Endothelial cell of umbilical vein (primary cell): Measurements from ENCODE around the gene SEMA4D. TPM values are rescaled to one million over a fixed set of nuclear protein-coding genes. Genes with fewer than 3 reads are reported as not detected.

ENCODE experiments used
- BruUV-seq: library from RNA; stranded (reverse); fragments of 400-500 nt; replicated peaks from 2 replicates; lab custom pipeline; 2021; lab: Mats Ljungman, UMichigan
- CTCF ChIA-PET: fragments of 300-600, 350-600 bp; sonication (Branson Sonifier 250); formaldehyde crosslinking; loops from one replicate; lab custom pipeline; 2021; ENCODE audit warnings: antibody characterized with exemption, inconsistent platforms; lab: Charles Lee
- POLR2A ChIA-PET: fragments of 300-600, 350-600 bp; sonication (Branson Sonifier 250); formaldehyde crosslinking; loops from one replicate; lab custom pipeline; 2021; ENCODE audit warnings: antibody characterized with exemption, inconsistent platforms; lab: Charles Lee
- DNase-seq: peaks from one replicate; pipeline ENCODE4 v3.0.0-alpha.2; 2011; ENCODE audit warnings: low read depth, low spot score
- FAIRE-seq: peaks from 2 replicates; lab custom pipeline; 2011; peaks lifted over from hg19 to GRCh38; lab: Jason Lieb, UNC
- H2AFZ ChIP-seq: 2 replicates; pipeline ENCODE4 v1.6.0; 2012; ENCODE audit warnings: low read depth, low read length, control low read depth, inconsistent platforms
- H3K27ac ChIP-seq: 2 replicates; pipeline ENCODE4 v1.5.1; 2011; ENCODE audit warnings: low read depth, mild to moderate bottlenecking, control low read depth, low read length, moderate library complexity; ENCODE audit not compliant: insufficient read depth
- H3K27me3 ChIP-seq, 2 experiments: 2 replicates each; pipeline versions ENCODE4 v1.6.0 to v1.6.1; 2011; ENCODE audit warnings: low read length in 2 of 2, mixed read lengths in 1 of 2; ENCODE audit not compliant: control insufficient read depth in 2 of 2, insufficient read depth in 2 of 2
- H3K36me3 ChIP-seq, 2 experiments: 2 replicates in 1 of 2; 3 replicates in 1 of 2; pipeline ENCODE4 v1.5.1; 2011; ENCODE audit warnings: low read length in 2 of 2, mild to moderate bottlenecking in 1 of 2, moderate library complexity in 1 of 2; ENCODE audit not compliant: control insufficient read depth in 2 of 2, insufficient read depth in 2 of 2; ENCODE audit errors: extremely low read depth in 1 of 2
- H3K4me1 ChIP-seq: 3 replicates; pipeline ENCODE4 v1.5.1; 2011; ENCODE audit warnings: mild to moderate bottlenecking, low read length; ENCODE audit not compliant: control insufficient read depth, insufficient read depth; ENCODE audit errors: extremely low read depth
- H3K4me2 ChIP-seq: 2 replicates; pipeline ENCODE4 v1.6.1; 2011; ENCODE audit warnings: low read length, control low read depth, mixed read lengths; ENCODE audit not compliant: insufficient read depth
- H3K4me3 ChIP-seq, 3 experiments: fragments of 200-600 bp in 1 of 3; sonication (generic), shearing (Covaris generic) in 1 of 3; replicated peaks in 1 of 3; 2 replicates each; pipeline ENCODE4 v1.5.1; 2011 to 2016; ENCODE audit warnings: control low read depth in 3 of 3, low read length in 3 of 3, mild to moderate bottlenecking in 2 of 3, inconsistent platforms in 1 of 3, low read depth in 1 of 3, moderate library complexity in 1 of 3; ENCODE audit not compliant: insufficient read depth in 1 of 3
- H3K79me2 ChIP-seq: 2 replicates; pipeline ENCODE4 v1.6.0; 2012; ENCODE audit warnings: low read length, inconsistent platforms; ENCODE audit not compliant: control insufficient read depth, insufficient read depth
- H3K9ac ChIP-seq: replicated peaks from 2 replicates; pipeline ENCODE3; 2011; ENCODE audit warnings: low read length, control low read depth; ENCODE audit not compliant: insufficient read depth; ENCODE audit errors: extremely low read depth
- H3K9me1 ChIP-seq: replicated peaks from 3 replicates; pipeline ENCODE4 v1.6.0; 2011; ENCODE audit warnings: mild to moderate bottlenecking, low read length; ENCODE audit not compliant: control insufficient read depth, insufficient read depth; ENCODE audit errors: extremely low read depth
- H3K9me3 ChIP-seq: replicated peaks from 2 replicates; pipeline ENCODE4 v1.5.1; 2012; ENCODE audit warnings: low read length, inconsistent platforms; ENCODE audit not compliant: control insufficient read depth, insufficient read depth
- H4K20me1 ChIP-seq: replicated peaks from 2 replicates; pipeline ENCODE3; 2011; ENCODE audit warnings: mild to moderate bottlenecking, low read length; ENCODE audit not compliant: control insufficient read depth, insufficient read depth; ENCODE audit errors: extremely low read depth
- EZH2 ChIP-seq: IDR thresholded peaks from 2 replicates; pipeline ENCODE4 v1.6.1; 2012; ENCODE audit warnings: borderline replicate concordance, low read depth, mild to moderate bottlenecking, moderate library complexity, low read length, inconsistent platforms; ENCODE audit not compliant: severe bottlenecking
- FOS ChIP-seq: IDR thresholded peaks from 2 replicates; pipeline ENCODE4 v1.6.1; 2011; ENCODE audit warnings: mild to moderate bottlenecking, low read length, moderate library complexity, borderline replicate concordance; ENCODE audit not compliant: insufficient read depth
- GATA2 ChIP-seq: IDR thresholded peaks from 2 replicates; pipeline ENCODE4 v1.7.0; 2011; ENCODE audit warnings: low read depth, mild to moderate bottlenecking, moderate library complexity, mixed read lengths, low read length; ENCODE audit not compliant: insufficient read length, insufficient read depth
- JUN ChIP-seq: IDR thresholded peaks from 2 replicates; pipeline ENCODE4 v1.6.1; 2011; ENCODE audit warnings: borderline replicate concordance, low read depth; ENCODE audit not compliant: insufficient read length, insufficient read depth
- MYC ChIP-seq: IDR thresholded peaks from one replicate; pipeline ENCODE4 v1.6.1; 2011; ENCODE audit warnings: mild to moderate bottlenecking, low read depth, low read length
- POLR2A ChIP-seq: IDR thresholded peaks from 2 replicates; pipeline ENCODE4 v1.6.1; 2012; ENCODE audit warnings: low read depth, mild to moderate bottlenecking, control low read depth, low read length
- POLR2AphosphoS5 ChIP-seq: IDR thresholded peaks from 2 replicates; pipeline ENCODE4 v1.6.1; 2012; ENCODE audit warnings: low read depth, mild to moderate bottlenecking, control low read depth, low read length, moderate library complexity; ENCODE audit not compliant: insufficient read depth
- dilution Hi-C: fragments of 300-500 bp; cut with MboI; formaldehyde crosslinking; loops from one replicate; pipeline ENCODE4 v1.15.0; 2019; ENCODE audit warnings: low sequenced_read_pairs; ENCODE audit not compliant: extremely low pct_ligation_motif_present
- intact Hi-C: fragments of 100-400 bp; cut with micrococcal nuclease; formaldehyde crosslinking; loops from one replicate; pipeline ENCODE4 v1.10.0; 2022
- polyA plus RNA-seq, 4 experiments: library from polyadenylated mRNA; depleted of rRNA in 3 of 4; stranded (reverse) in 3 of 4; unstranded in 1 of 4; fragments of >200 nt; gene quantifications; 2 replicates each; pipeline versions ENCODE4 v1.2.1 to v1.2.3, GENCODE V29; 2011 to 2012; ENCODE audit warnings: missing spikeins in 1 of 4
- total RNA-seq: library from RNA; stranded (reverse); gene quantifications from 2 replicates; pipeline ENCODE4 v1.2.3, GENCODE V29; 2021
- TF ChIP-seq, protein P1 (sequence below), 2 donors: IDR thresholded peaks; 1 replicate in 1 of 2; 2 replicates in 1 of 2; pipeline ENCODE4 v1.5.1; 2011; ENCODE audit warnings: low read length in 2 of 2, mild to moderate bottlenecking in 2 of 2, moderate library complexity in 2 of 2, control low read depth in 1 of 2, inconsistent platforms in 1 of 2, low read depth in 1 of 2; ENCODE audit not compliant: insufficient read depth in 1 of 2; ENCODE audit errors: extremely low read depth in 1 of 2
- TF ChIP-seq, protein P2 (sequence below): IDR thresholded peaks from 2 replicates; pipeline ENCODE4 v1.6.1; 2011; ENCODE audit not compliant: insufficient read depth, insufficient read length

The SEMA4D gene
- total and polyA plus RNA-seq, 2 donors (not counting 3 experiments of a cell fraction or from before 2014, with no cell fraction given): 3.9 to 15.7 TPM

DNA sequence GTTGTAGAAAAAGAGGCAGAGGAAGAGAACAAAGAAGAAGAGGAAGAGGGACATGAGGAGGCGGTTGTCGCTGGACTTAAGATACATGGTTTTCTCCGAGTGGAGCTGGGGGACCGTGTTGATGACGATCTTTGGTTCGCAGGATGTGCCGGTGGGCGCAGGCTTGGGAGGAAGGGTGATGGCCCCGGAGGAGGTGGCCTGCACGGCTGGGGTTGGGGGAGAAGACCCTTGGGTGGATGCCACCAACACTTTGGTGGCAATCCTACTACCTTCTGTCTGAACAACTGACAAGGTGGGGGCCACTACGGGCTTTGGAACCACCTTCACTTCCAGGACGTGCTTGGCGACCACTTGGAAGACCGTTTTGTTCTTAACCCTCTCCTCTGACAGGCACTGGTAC, 118.9 kb downstream of the SEMA4D start:
- no peak overlapping the region for H2AFZ ChIP-seq
- POLR2A ChIA-PET: no interaction called here
- dilution Hi-C loops: no loop called here
- FAIRE-seq: no peak
- no peak overlapping the region for H3K27ac ChIP-seq
- H3K27me3 ChIP-seq: no peaks in the 10 kb centered on the region
- no peaks in the 10 kb centered on the region for H3K9me1 ChIP-seq
- CTCF ChIA-PET: interaction anchor here (1.7 to 1.8 kb wide), 2 partner anchors 60 to 170 kb away, joined by 4 to 10 read pairs; partner anchors contain the start of gene SECISBP2
- no TSS peak for BruUV-seq
- intact Hi-C loops: loop anchor here (5.0 kb wide), 1 partner anchor 168 kb away; no protein-coding TSS in a partner anchor
- H3K4me2 ChIP-seq: no peak overlapping the region
- TF ChIP-seq POLR2A: no peak
- TF ChIP-seq JUN: no peak
- TF ChIP-seq POLR2AphosphoS5: no peak
- TF ChIP-seq, protein P1, sequence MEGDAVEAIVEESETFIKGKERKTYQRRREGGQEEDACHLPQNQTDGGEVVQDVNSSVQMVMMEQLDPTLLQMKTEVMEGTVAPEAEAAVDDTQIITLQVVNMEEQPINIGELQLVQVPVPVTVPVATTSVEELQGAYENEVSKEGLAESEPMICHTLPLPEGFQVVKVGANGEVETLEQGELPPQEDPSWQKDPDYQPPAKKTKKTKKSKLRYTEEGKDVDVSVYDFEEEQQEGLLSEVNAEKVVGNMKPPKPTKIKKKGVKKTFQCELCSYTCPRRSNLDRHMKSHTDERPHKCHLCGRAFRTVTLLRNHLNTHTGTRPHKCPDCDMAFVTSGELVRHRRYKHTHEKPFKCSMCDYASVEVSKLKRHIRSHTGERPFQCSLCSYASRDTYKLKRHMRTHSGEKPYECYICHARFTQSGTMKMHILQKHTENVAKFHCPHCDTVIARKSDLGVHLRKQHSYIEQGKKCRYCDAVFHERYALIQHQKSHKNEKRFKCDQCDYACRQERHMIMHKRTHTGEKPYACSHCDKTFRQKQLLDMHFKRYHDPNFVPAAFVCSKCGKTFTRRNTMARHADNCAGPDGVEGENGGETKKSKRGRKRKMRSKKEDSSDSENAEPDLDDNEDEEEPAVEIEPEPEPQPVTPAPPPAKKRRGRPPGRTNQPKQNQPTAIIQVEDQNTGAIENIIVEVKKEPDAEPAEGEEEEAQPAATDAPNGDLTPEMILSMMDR (IDR thresholded peaks at IDR 0.05; ENCODE audit: extremely low read depth in 1 of 2, insufficient read depth in 1 of 2, low read depth in 1 of 2, low read length in 2 of 2): no peak
- no peaks in the 10 kb centered on the region for H3K4me1 ChIP-seq
- H3K79me2 ChIP-seq: no peaks in the 10 kb centered on the region
- H3K9ac ChIP-seq: no peak overlapping the region
- H3K9me3 ChIP-seq: no peaks in the 10 kb centered on the region
- no peak overlapping the region for H3K4me3 ChIP-seq
- H4K20me1 ChIP-seq: no peaks in the 10 kb centered on the region
- no peak for DNase-seq
- H3K36me3 ChIP-seq: no peaks in the 10 kb centered on the region

DNA sequence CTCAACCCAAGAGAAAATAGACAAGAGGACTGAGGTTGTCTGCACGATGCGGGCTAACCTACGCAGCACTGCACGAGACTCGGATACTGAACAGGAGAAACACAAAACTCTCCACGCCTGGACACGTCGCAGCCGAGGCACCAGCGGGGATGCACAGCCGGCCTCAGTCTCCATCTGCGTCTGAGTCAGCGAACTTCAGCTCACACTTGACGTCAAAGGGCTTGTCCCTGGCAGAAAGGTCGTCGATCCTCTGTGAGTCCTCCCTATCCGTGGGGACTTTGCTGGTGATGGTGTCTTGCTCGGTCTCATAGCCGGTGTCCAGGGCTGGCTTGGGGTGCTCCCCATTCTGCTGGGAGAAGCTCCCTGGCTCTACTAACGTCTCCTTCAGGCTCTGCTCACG, 119.4 kb downstream of the SEMA4D start:
- POLR2A ChIA-PET: no interaction called here

More for the DNA sequence above, 119.4 kb downstream of the SEMA4D start:
- Histone ChIP-seq H3K9me3 (no peaks in the 10 kb centered on the region), H3K4me1 (no peaks in the 10 kb centered on the region), H3K9ac (no peak overlapping the region), H3K4me3 (no peak overlapping the region), H3K36me3 (no peaks in the 10 kb centered on the region), H2AFZ (no peak overlapping the region), H4K20me1 (no peaks in the 10 kb centered on the region), H3K79me2 (no peaks in the 10 kb centered on the region), H3K27ac (no peak overlapping the region), H3K4me2 (no peak overlapping the region), H3K27me3 (no peaks in the 10 kb centered on the region), H3K9me1 (no peaks in the 10 kb centered on the region)
- intact Hi-C loops: loop anchor here (5.0 kb wide), 1 partner anchor 169 kb away; no protein-coding TSS in a partner anchor
- CTCF ChIA-PET: interaction anchor here (0.7 kb wide), 1 partner anchor 170 kb away, joined by 3 read pairs; no protein-coding TSS in a partner anchor
- DNase-seq: no peak
- BruUV-seq: no TSS peak
- dilution Hi-C loops: no loop called here
- no peak for FAIRE-seq
- no peak for TF ChIP-seq POLR2AphosphoS5
- no peak for TF ChIP-seq MYC
- no peak for TF ChIP-seq FOS
- no peak for TF ChIP-seq GATA2
- TF ChIP-seq, protein P2, sequence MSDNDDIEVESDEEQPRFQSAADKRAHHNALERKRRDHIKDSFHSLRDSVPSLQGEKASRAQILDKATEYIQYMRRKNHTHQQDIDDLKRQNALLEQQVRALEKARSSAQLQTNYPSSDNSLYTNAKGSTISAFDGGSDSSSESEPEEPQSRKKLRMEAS: no peak
- TF ChIP-seq, protein P1 (IDR thresholded peaks at IDR 0.05; ENCODE audit: extremely low read depth in 1 of 2, insufficient read depth in 1 of 2, low read depth in 1 of 2, low read length in 2 of 2): no peak
- TF ChIP-seq EZH2: no peak
- TF ChIP-seq JUN: no peak
- no peak for TF ChIP-seq POLR2A
